Psoas muscle (tissue), 8 donors: ENCODE measurements around the gene DCTN3. TPM values are rescaled to one million over a fixed set of nuclear protein-coding genes. Genes with fewer than 3 reads are reported as not detected.

Source experiments
- ATAC-seq, 4 donors: fragments of 200-7000 bp; cut with Tn5 transposase; one replicate each; pipeline ENCODE4 v1.9.1; 2020; ENCODE audit warnings: moderate library complexity in 3 of 4, mild to moderate bottlenecking in 2 of 4
- DNase-seq, 2 donors: peaks; one replicate each; pipeline ENCODE4 v3.0.0-alpha.2; 2020
- H3K27ac ChIP-seq: fragments of 200-600 bp; one replicate; pipeline ENCODE4 v1.8.0; 2022
- H3K27me3 ChIP-seq, 3 donors: fragments of 200-600 bp in 1 of 3; one replicate each; pipeline versions ENCODE4 v1.6.1 to v1.8.0; 2013 to 2022; ENCODE audit warnings: low read length in 2 of 3, mild to moderate bottlenecking in 2 of 3, moderate library complexity in 1 of 3; ENCODE audit not compliant: insufficient read depth in 3 of 3
- H3K36me3 ChIP-seq, 2 donors: fragments of 200-600 bp in 1 of 2; one replicate each; pipeline versions ENCODE4 v1.6.1 to v1.8.0; 2013 to 2022; ENCODE audit warnings: low read depth in 1 of 2, mild to moderate bottlenecking in 1 of 2, moderate library complexity in 1 of 2; ENCODE audit not compliant: insufficient read depth in 1 of 2
- H3K4me1 ChIP-seq: fragments of 200-600 bp; one replicate; pipeline ENCODE4 v1.8.0; 2022
- H3K4me3 ChIP-seq: fragments of 200-600 bp; one replicate; pipeline ENCODE4 v1.8.0; 2022; ENCODE audit warnings: mild to moderate bottlenecking
- H3K9me3 ChIP-seq: fragments of 200-600 bp; one replicate; pipeline ENCODE4 v1.8.0; 2022
- CTCF ChIP-seq: fragments of 200-600 bp; IDR thresholded peaks from one replicate; pipeline ENCODE4 v1.8.0; 2022; ENCODE audit warnings: antibody characterized with exemption
- WGBS, 3 donors: extraction: QIAGEN DNeasy Blood & Tissue Kit; methylation state at CpG; one replicate each; pipeline versions ENCODE4 v1.1.6 to v1.1.7; 2013; 5-methylcytosine and 5-hydroxymethylcytosine counted together
- intact Hi-C, 2 donors: fragments of 100-400 bp; cut with DNase I; formaldehyde crosslinking; loops; one replicate each; pipeline versions ENCODE4 v1.11.0 to v1.14.2; 2022
- polyA plus RNA-seq, 3 donors: library from polyadenylated mRNA; stranded (reverse); fragments of 200-250 nt; gene quantifications; one replicate each; pipeline ENCODE4 v1.2.3, GENCODE V29; 2013
- total RNA-seq, 4 donors: library from RNA; stranded (reverse); fragmentation: NEBNext Ultra II Directional in 2 of 4; extraction: Animal tissue kit (Norgen Biotek cat#: 25700) in 2 of 4; gene quantifications; one replicate each; pipeline versions ENCODE4 v1.2.1 to v1.2.4, GENCODE V29; 2021 to 2023
- donor health status: healthy with polysubstance abuse.
- donor health status: DM: no; HTN: no; CAD: no; lungs with moderate emphysema.
- donor health status: Bipolar disorder and iron deficiency.
- donor health status: healthy.
- donor health status: DM: yes; HTN: yes; CAD: no.
- donor health status: DM: no; HTN: no; CAD: no.
- donor health status: DM: no; HTN: no; CAD: no.
- donor health status: DM: yes; HTN: yes; CAD: no.

The DCTN3 gene
- total and polyA plus RNA-seq, 7 donors: 52.7 to 109 (median 95.8) TPM

- peaks cover 0 to 18% of the 10 kb centered on the region in 2 donors for H3K36me3 ChIP-seq
- no peaks in the 10 kb centered on the region for H3K9me3 ChIP-seq
- no peak overlapping the region for H3K27ac ChIP-seq
- no peaks in the 10 kb centered on the region for H3K27me3 ChIP-seq
- intact Hi-C loops: no loop called here
- H3K4me3 ChIP-seq: no peak overlapping the region
- ATAC-seq (no peak), DNase-seq (no peak)
- 91 to 93% (median 93%) methylated on average over 5 of the region's 5 CpGs for WGBS, 3 donors
- TF ChIP-seq CTCF: no peak
- H3K4me1 ChIP-seq: peaks cover 29% of the 10 kb centered on the region
These were observed 36.7 kb upstream of the DCTN3 start for GRCh38 chr9:34656992-34657391.

DNA sequence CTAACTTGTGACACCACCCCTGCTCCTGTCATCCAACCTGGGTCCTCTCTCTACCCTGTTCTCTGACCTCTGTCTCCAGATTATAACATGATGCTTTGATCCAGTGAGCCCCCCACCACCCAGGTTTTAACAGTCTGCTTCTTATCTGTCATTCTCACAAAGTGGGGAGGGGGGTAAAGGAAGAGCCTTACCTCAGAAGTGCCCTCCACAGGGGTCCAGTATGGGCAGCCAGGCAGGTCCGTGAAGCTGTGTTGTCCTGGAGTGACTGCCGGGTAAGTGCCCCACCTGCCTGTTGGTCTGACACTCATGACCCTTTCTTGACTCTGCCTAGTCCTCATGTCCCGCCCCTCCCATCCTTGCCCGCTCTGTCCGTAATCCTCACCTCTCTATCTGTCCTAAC is 35.1 kb upstream of the DCTN3 start:
- Histone ChIP-seq H3K4me1 (peaks cover 37% of the 10 kb centered on the region), H3K36me3 (peaks cover 0 to 15% of the 10 kb centered on the region in 2 donors), H3K27me3 (no peaks in the 10 kb centered on the region), H3K27ac (no peak overlapping the region), H3K9me3 (no peaks in the 10 kb centered on the region), H3K4me3 (no peak overlapping the region)
- intact Hi-C loops: no loop called here
- 67 to 80% (median 71%) methylated on average over 5 of the region's 5 CpGs for WGBS, 3 donors
- no peak for DNase-seq
- ATAC-seq: no peak
- no peak for TF ChIP-seq CTCF

DNA sequence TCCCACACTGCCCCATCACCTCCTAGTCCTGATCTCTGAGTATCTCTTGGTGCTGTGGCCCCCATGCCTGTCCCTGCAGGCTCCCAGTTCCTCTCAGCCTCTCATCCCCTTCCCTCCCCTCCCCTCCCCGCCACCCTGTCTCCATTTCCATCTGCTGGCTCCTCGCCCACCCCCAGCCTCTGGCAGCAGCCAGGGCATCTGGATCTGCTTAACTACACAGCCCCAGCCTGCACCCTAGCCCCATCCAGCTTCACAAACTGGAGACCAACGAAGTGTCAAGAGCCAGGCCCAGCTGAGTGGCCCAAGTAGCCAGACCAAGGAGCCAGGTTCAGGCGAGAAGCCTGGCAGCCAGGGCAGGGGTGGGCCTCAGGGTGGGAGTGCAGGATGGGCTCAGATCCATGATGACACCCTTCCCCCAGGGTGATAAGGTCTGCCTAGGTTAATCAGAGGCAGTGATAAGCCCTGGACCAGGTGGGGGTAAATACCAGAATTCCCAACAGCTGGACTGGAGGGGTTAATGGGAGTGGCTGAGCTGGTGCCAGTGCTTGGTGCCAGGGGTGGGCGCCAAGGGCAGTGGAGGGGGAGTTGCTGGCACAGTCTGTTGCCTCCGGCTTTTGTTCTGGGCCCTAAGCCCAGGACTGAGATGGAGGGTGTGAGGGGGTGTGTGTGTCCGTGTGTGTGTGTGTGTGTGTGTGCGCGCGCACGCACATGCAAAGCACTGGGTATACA is 34.2 kb upstream of the DCTN3 start:
- H3K4me3 ChIP-seq: no peak overlapping the region
- peak overlapping the region; percentile 88 for H3K27ac ChIP-seq
- ATAC-seq (peak in 2 of 4 donors; percentile 7 to 38), DNase-seq (peak; percentile 80 to 89)
- 9 to 37% (median 26%) methylated on average over 11 of the region's 11 CpGs for WGBS, 3 donors
- intact Hi-C loops: no loop called here
- H3K36me3 ChIP-seq: peaks cover 0 to 18% of the 10 kb centered on the region in 2 donors
- no peaks in the 10 kb centered on the region for H3K27me3 ChIP-seq
- TF ChIP-seq CTCF: no peak
- H3K9me3 ChIP-seq: no peaks in the 10 kb centered on the region
- peaks cover 37% of the 10 kb centered on the region for H3K4me1 ChIP-seq

GRCh38 chr9:34653151-34654072 is 33.1 kb upstream of the DCTN3 start:
- Histone ChIP-seq H3K27ac (peak overlapping the region; percentile 88), H3K4me1 (peaks cover 40% of the 10 kb centered on the region), H3K27me3 (no peaks in the 10 kb centered on the region), H3K36me3 (peaks cover 0 to 29% of the 10 kb centered on the region in 2 donors), H3K4me3 (peak overlapping the region; percentile 68), H3K9me3 (no peaks in the 10 kb centered on the region)
- no peak for TF ChIP-seq CTCF
- ATAC-seq: no peak
- intact Hi-C loops: no loop called here
- DNase-seq: no peak
- WGBS, 3 donors: 35 to 51% (median 46%) methylated on average over 9 to 11 of the region's 11 CpGs
